ENCODE results near the gene DDX41. TPM values are rescaled to one million over a fixed set of nuclear protein-coding genes. Genes with fewer than 3 reads are reported as not detected.
A peak's percentile ranks its signal among the peaks of the same experiment; 100 is the strongest.
"Not testable (repeated sequence)": the region's sequence is repeated elsewhere in the genome, so short reads cannot be mapped to it uniquely, and the experiment has no call there.

Gene DDX41
- total RNA-seq, 1 donor from 2014 or later: 250 TPM

DNA sequence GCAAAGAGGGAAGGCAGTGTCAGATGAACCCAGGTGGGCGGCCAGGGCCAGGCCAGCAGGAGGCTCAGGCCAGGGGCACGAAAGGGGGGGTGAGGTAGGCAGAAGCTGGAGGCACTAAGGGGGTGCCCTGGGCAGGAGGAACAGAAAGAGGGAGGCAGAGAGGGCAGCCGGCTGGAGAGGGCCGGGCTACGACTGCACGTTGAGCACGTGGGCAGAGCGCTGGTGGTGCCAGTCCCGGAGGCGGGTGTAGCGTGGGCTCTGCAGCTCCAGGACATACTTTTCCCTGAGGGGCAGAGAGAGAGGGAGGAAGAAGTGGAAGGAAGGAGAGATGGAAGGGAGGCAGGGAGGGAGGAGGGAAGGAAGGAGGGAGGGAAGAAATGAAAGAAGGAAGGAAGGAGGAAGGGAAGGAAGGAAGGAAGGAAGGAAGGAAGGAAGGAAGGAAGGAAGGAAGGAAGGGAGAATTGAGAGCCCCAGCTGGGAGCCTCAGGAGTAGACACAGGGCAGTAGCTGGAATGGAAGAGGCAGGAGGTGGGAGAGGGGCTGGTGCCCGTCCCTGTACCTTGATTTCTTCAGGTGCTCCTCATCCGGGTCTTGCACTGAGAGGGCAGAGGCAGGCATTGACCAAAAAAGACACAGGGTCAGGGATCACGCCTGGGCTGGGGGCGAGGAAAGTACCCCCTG lies 26.3 kb downstream of the DDX41 start:
- no peak for FAIRE-seq
- H3K36me3 ChIP-seq (ENCODE audit: control insufficient read depth, insufficient read depth, low read length): peaks cover 56% of the 10 kb centered on the region
- no peak for TF ChIP-seq CTCF (IDR thresholded peaks at IDR 0.05; ENCODE audit: insufficient read depth, low read length, severe bottlenecking)
- DNase-seq (ENCODE audit: low read depth): no peak
- H3K27me3 ChIP-seq (ENCODE audit: control insufficient read depth, insufficient read depth, low read length): no peaks in the 10 kb centered on the region
- H3K4me3 ChIP-seq (ENCODE audit: low read depth, low read length): no peak overlapping the region

DNA sequence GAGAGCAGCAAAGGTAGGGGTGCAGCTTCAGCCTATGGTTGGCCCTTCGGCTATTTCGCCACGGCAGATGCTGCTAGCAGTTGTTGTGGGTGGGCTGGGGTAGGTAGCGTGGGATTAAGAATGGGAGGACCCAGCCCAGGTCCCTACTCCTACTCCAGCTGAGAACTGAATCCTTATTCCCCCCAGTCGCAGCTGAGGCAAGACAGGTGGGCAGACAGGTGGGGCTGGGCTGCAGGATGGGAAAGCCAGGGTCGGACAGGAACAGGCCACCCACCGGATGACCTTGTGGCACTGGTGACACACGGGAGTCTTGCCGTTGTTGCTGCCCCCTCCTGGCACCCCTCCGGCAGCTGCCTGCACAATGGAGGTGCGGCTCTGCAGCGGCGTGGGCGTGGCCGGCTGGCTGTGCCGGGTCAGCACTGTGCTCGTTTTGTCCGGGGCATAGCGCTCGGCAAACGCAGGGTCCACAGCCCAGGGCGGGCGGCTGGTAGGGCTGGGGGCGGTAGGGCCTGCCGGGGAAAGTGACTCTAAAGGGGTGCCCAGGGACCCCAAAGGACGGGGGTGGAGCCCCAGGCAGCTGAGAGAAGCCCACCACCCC lies 27.5 kb downstream of the DDX41 start:
- FAIRE-seq: no peak
- Histone ChIP-seq H3K27me3 (ENCODE audit: control insufficient read depth, insufficient read depth, low read length) (no peaks in the 10 kb centered on the region), H3K36me3 (ENCODE audit: control insufficient read depth, insufficient read depth, low read length) (peaks cover 66% of the 10 kb centered on the region), H3K4me3 (ENCODE audit: low read depth, low read length) (no peak overlapping the region)
- no peak for TF ChIP-seq CTCF (IDR thresholded peaks at IDR 0.05; ENCODE audit: insufficient read depth, low read length, severe bottlenecking)
- DNase-seq (ENCODE audit: low read depth): no peak

DNA sequence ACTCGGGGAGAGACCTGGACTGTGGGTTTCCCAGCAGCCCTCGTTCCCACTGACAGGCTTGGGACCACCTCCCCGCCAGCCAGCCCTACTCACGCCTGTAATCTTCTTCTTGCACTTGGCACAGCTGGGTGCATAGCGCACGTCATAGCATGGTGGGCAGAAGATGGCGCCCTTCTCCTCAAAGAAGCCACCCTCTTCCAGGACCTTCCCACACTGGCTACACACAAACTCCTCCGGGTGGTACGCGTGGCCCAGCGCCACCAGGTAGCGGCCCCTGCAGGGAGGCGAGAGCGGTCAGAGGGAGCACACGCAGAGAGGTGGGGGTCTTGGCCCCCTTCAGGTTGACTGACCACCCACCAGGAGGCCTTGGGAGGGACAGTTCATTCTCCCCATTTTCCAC lies 28.8 kb downstream of the DDX41 start:
- Histone ChIP-seq H3K4me3 (ENCODE audit: low read depth, low read length) (no peak overlapping the region), H3K36me3 (ENCODE audit: control insufficient read depth, insufficient read depth, low read length) (peaks cover 67% of the 10 kb centered on the region), H3K27me3 (ENCODE audit: control insufficient read depth, insufficient read depth, low read length) (no peaks in the 10 kb centered on the region)
- DNase-seq (ENCODE audit: low read depth) (no peak), FAIRE-seq (peak; percentile 83)
- TF ChIP-seq CTCF (IDR thresholded peaks at IDR 0.05; ENCODE audit: insufficient read depth, low read length, severe bottlenecking): no peak

GRCh38 chr5:177487144-177487543 lies 29.6 kb downstream of the DDX41 start:
- Histone ChIP-seq H3K4me3 (ENCODE audit: low read depth, low read length) (no peak overlapping the region), H3K36me3 (ENCODE audit: control insufficient read depth, insufficient read depth, low read length) (peaks cover 61% of the 10 kb centered on the region), H3K27me3 (ENCODE audit: control insufficient read depth, insufficient read depth, low read length) (no peaks in the 10 kb centered on the region)
- no peak for DNase-seq (ENCODE audit: low read depth)
- no peak for TF ChIP-seq CTCF (IDR thresholded peaks at IDR 0.05; ENCODE audit: insufficient read depth, low read length, severe bottlenecking)
- FAIRE-seq: peak; percentile 76

- no peak for DNase-seq (ENCODE audit: low read depth)
- Histone ChIP-seq H3K27me3 (ENCODE audit: control insufficient read depth, insufficient read depth, low read length) (no peaks in the 10 kb centered on the region), H3K4me3 (ENCODE audit: low read depth, low read length) (no peak overlapping the region), H3K36me3 (ENCODE audit: control insufficient read depth, insufficient read depth, low read length) (peaks cover 61% of the 10 kb centered on the region)
- no peak for FAIRE-seq
- no peak for TF ChIP-seq CTCF (IDR thresholded peaks at IDR 0.05; ENCODE audit: insufficient read depth, low read length, severe bottlenecking)
Observed at GRCh38 chr5:177486256-177486655, 30.5 kb downstream of the DDX41 start.

- DNase-seq (ENCODE audit: low read depth); FAIRE-seq; H3K4me3 ChIP-seq (ENCODE audit: low read depth, low read length); H3K27me3 ChIP-seq (ENCODE audit: control insufficient read depth, insufficient read depth, low read length): not testable (repeated sequence)
- peaks cover 57% of the 10 kb centered on the region for H3K36me3 ChIP-seq (ENCODE audit: control insufficient read depth, insufficient read depth, low read length)
Observed at GRCh38 chr5:177485753-177486152, 31.0 kb downstream of the DDX41 start.
